Spleen (tissue), 7 donors: ENCODE measurements around the gene SLC19A3.

Experiments
- CTCF ChIP-seq, 11 experiments: fragments of 200-600 bp in 7 of 11; fragments of 450-650 bp in 4 of 11; sonication (generic) in 4 of 11; IDR thresholded peaks in 8 of 11; conservative IDR thresholded peaks in 3 of 11; 1 replicate in 7 of 11; 2 replicates in 4 of 11; pipeline versions ENCODE4 v1.4.0 to v1.8.0; 2016 to 2021; ENCODE audit warnings: antibody characterized with exemption in 11 of 11, inconsistent platforms in 4 of 11, mild to moderate bottlenecking in 1 of 11
- POLR2A ChIP-seq, 3 donors: fragments of 450-650 bp; IDR thresholded peaks; one replicate each; pipeline ENCODE4 v1.5.1; 2017; ENCODE audit warnings: antibody characterized with exemption in 3 of 3, mild to moderate bottlenecking in 1 of 3
- POLR2AphosphoS5 ChIP-seq, 3 donors: sonication (generic); formaldehyde crosslinking; IDR thresholded peaks; one replicate each; pipeline ENCODE4 v1.5.1; 2017; ENCODE audit warnings: antibody characterized with exemption in 3 of 3
- donor health status: DM: no; HTN: no; CAD: no; lungs with moderate emphysema.
- donor health status: DM: no; HTN: no; CAD: no.
- donor health status: DM: no; HTN: no; CAD: no.

GRCh38 chr2:227719641-227720040, 1.8 kb upstream of the SLC19A3 start:
- no peak for TF ChIP-seq POLR2A (IDR thresholded peaks at IDR 0.05)
- TF ChIP-seq CTCF (IDR thresholded peaks at IDR 0.05 in 8 of 11, conservative IDR thresholded peaks at IDR 0.05 in 3 of 11) = no peak
- TF ChIP-seq POLR2AphosphoS5 (IDR thresholded peaks at IDR 0.05) = no peak
